HG03060 (cell line): ENCODE results near the gene MNX1.

Source experiments
- ATAC-seq: cut with Tn5 transposase; IDR thresholded peaks from one replicate; pipeline ENCODE4 v1.9.1; 2021; ENCODE audit warnings: low read depth, moderate number of reproducible peaks; ENCODE audit not compliant: unreplicated experiment

The MNX1 gene

GRCh38 chr7:157017149-157017548, 6.7 kb upstream of the MNX1 start:
- ATAC-seq: no peak

- peak; percentile 56 for ATAC-seq
Measured at GRCh38 chr7:157016352-157017041, 6.0 kb upstream of the MNX1 start.

DNA sequence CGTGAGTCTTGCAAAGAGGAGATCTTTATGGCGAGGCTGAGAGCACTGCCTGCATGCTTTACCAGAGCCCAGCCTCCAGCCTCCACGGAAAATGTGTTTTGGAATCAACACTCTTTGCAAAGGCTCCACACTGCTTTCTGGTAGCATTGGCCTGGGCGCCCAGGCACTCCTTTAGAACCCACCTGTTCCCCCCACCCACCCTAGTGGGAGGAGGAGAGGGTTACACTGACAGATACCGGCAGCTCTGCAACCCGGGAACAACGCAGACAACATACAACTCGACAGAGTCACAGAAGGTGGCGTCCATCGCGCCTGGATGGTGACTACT, 5.5 kb upstream of the MNX1 start:
- ATAC-seq: no peak

DNA sequence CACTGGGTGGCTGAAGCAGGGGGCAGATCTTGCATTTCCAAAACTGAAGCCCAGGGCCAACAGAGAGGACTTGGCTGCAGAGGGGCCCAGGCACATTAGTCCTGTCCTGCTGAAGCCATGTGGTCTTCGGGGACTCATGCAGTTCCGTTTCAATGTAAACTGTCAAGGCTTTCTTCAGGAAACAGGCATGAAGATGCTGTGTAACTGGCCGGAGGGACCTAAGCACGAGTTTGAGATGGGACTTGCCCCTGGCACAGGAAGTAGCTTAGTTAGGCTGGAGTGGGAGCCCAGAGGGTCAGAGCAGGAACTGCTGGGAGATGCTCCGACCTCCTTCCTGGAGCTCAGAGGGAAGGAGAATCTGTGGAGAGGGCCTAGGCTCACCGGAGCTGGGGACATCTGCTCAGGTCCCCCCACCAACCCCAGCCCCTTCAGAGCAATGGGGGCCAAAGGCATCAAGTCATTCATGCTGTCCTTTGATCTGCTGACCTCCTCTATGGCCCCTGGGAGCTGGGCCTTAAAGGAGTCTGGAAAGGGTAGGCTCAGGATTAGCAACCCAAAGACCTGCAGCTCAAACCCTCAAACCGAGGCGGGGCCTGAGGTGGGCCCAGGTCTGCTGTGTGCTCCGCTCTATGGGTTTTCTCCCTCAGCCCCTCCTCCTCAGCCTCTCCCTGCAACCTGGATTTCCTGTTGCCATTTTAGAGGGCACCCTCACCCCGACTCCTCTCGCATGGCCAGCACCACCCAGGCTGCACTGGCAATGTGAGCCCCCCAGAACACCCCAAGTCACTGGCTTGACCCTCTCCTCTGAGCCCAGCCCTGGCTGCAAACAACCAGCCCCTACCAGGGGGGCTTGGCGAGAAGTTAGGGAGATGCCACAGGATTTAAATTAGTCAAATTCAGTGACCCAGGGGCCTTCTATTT, 4.4 kb upstream of the MNX1 start:
- no peak for ATAC-seq

DNA sequence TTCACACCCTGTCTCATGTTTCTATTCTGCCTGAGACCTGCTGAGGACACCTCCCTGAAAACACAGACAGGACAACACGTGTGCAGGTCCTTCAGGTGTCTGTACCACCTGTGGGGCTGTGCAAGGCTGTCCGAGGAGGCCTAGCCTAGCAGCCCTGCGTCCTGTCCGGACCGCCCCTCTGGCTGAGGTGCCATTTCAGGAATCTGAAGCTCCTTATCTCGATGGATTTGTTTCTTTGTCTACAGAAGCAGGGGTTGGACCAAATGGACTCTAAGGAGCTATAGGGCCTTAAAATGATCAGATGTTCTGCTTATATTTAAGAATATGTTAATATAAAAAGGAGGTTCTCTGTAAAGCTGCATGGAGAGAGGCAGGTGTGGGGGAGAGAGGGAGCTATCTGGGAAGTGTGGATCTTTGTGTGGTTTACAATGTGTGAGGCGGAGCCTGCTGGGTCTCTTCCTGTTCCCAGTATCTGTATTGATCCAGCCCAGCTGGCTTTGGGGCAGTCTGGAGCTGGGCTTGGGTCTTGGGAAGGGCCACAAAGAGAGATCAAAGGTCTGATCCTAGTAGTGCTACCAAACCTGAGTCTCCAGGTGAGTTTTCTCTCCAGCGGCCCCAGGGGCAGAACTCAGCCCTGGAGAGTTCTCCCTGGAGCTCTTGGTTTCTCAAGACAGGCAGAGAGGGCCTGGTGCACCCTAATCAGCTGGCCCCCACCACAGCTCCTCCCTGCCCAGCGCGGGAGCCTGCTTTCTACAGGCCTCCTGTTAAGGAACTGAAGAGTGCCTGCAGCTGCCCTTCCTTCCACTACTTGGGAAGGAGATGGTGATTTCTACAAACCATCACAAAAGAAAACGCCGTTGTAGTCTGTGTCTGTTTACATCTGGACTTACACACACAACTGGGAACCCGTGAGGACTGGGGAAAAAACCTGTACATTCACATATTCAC, 3.4 kb upstream of the MNX1 start:
- ATAC-seq: no peak

- no peak for ATAC-seq
Measured at GRCh38 chr7:157013101-157013500, 2.6 kb upstream of the MNX1 start.

- ATAC-seq: no peak
Measured at GRCh38 chr7:157012113-157012547, 1.7 kb upstream of the MNX1 start.

DNA sequence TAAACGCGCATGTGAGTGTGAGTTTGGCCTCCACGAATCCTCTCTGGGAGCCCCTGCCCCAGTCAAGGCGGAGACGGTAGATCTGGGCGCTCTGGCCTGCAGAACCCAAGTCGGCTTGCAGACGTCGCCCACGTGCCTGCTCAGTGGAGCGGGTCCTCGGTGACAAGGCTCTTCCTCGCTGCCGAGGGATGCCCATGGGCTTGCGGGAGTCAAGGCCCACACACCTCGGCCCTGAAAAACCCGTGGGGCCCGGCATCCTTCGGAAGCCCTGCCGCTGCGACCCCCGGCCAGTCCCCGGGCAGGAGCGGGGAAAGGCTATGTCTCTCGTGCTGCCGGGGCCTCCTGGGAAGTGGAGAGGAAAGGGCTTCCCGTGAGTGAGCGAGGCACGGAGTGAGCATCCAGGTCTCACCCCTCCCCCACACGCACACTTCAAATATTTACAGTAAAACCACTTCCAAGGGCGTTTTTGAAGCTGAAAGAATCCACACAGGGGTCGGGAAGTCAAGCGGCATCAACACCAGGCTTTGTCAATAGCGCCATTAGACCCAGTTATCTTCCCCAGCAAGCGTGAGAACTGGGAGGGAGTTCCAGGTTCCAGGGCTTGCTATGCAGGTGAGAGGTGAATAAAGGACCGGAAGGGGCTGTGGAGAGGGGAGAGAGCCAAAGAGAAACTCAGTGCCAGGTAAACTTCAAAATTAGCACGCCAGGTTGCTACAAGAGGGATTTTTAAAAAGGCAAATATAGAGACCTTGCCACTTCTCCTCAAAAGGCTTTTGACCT, 1.1 kb upstream of the MNX1 start:
- no peak for ATAC-seq

DNA sequence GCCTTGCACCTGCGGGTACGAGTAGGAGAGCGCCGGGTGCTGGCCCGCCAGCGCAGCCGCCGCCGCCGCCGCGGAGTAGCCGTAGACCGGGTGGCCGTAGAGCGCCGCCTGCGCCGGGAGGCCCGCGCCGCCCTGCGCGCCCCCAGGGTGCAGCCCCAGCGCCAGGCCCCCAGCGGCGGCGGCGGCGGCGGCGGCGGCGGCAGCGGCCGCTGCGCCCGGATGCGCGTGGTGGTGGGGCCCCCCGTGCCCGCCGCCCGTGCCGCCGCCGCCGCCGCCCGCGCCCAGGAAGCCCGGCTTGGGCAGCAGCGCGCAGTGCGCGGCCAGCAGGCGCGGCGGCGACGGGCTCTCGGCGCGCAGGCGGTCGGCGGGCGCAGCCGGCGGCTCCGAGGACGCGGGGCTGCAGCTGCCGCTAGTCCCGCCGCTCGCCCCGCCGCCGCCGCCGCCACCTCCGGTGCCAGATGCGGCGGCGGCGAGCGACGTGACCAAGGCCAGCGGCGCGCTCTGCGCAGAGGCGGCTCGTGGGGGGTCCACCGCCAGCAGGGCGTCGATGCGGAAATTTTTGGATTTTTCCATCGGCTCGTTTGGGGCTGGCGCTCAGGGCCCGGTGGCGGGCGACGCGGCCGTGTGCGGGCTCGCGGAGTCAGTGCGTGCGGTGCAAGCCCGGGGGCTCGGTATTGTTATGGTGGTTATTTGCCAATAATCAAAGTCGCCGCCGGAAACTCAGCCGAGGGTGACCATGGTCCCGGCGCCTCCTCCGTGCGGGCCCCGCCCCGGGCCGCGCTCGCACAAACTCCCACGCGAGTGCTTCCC, 480 bp downstream of the MNX1 start:
- peak; percentile 17 for ATAC-seq

DNA sequence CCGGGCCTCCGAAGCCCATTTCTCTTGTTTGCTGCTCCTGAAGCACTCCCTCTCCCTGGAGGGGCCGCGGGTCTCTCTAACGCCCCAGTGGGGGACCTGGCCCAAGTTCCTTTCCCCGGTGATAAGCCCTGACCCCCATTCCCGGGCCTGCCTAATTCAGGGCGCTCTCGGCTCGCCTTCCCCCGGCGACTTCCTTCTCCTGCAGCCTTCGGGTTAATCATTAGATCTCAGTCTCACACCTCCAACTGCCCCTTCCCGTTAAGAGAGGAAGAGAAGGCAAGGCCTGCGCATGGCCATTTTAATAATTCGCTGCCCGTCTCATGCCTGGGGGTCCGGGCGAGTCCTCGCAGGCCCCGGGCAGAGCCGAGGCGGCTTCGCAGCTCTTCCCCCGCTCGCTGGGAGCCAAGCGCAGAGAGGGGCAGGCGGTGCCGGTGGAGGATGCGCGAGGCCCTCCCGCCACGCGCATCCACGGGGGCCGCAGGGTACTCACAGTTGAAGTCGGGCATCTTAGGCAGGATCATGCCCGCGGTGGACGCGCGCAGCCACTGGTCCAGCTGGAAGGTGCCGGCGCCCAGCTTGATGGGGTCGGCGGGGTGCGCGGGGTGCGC, 1.2 kb downstream of the MNX1 start:
- ATAC-seq: no peak

- no peak for ATAC-seq
Measured at GRCh38 chr7:157008206-157009169, 2.0 kb downstream of the MNX1 start.

- no peak for ATAC-seq
Measured at GRCh38 chr7:157007470-157008066, 2.9 kb downstream of the MNX1 start.

DNA sequence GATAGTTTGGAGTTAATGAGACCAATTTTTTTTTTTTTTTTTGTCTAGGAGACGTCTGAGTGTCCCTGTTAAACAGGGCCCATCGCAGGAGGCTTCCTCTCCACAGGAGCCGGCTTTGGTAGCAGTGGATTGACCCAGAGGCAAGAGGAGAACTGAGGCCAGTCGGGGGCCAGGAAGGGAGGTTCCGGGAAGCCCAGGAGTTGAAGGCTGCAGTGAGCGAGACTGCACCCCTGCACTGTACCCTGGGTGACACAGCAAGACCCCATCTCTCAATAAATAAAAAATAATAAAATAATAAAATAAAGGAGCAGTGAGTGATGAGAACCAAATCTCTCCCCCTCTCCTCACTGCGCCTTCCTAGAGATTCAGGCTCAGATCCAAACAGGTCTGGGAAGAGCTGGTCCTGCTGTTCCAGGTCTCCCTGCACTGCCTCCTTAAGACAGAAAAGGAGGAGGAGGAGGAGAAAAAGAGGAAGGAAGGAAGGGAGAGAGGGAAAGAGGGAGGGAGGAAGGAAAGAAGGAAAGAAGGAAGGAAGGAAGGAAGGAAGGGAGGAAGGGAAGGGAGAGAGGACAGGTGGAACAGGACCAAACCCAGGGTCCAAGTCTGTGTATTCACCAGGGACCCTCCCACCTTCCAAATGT, 3.5 kb downstream of the MNX1 start:
- no peak for ATAC-seq

GRCh38 chr7:157006205-157006747, 4.2 kb downstream of the MNX1 start:
- no peak for ATAC-seq

DNA sequence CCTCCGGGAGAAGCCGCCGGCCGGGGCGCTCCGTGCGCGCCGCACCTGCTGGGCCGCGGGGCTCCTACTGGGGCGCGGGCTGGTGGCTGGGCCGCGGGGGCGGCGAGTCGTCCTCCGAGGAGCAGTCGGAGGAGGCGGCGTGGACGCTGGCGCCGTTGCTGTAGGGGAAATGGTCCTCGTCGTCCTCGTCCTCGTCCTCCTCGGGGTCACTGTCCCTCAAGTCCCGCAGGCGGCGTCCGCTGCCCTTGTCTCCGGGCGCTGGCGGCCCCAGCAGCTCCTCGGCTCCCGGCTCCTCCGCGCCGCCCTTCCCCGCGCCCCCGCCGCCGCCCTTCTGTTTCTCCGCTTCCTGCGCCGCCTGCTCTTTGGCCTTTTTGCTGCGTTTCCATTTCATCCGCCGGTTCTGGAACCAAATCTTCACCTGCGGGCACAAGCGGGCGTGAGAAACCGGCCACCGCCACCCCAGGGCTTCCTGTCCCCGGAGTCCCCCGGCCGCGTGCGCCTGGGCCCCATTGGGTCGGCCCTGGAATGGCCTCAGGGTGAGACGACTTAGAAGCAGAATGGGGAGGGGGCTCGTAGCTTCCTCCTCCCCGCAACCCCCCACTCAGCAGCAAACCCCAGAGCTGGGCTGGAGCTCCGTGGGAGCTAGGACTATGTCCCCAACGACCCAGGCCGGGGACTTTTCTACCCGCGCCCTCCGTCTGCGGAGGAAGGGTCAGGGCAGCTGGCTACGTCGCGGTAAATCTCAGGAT, 4.8 kb downstream of the MNX1 start:
- ATAC-seq: no peak
